ENCODE results near the gene TOX2. TPM values are rescaled to one million over a fixed set of nuclear protein-coding genes. Genes with fewer than 3 reads are reported as not detected.

TOX2 gene

Small RNA genes within 50 kb of the gene (small RNA-seq; reads per million reads assigned to genes)
- not detected for gene RN7SL443P (ENCODE audit: insufficient read depth)
